OCI-LY3 (cell line): ENCODE data around the gene HEMK1.

Experiments used
- CTCF ChIP-seq: fragments of 200-600, 300-600 bp; sonication (generic); IDR thresholded peaks from 2 replicates; pipeline ENCODE4 v1.5.1; 2014; ENCODE audit warnings: antibody characterized with exemption, low read length, low read depth
- EZH2phosphoT487 ChIP-seq: fragments of 200-600 bp; shearing (Covaris generic); IDR thresholded peaks from 2 replicates; pipeline ENCODE4 v1.6.1; 2018; ENCODE audit warnings: antibody characterized with exemption, mixed run types, low read depth

- no peak for TF ChIP-seq CTCF
- no peak for TF ChIP-seq EZH2phosphoT487
Observed at GRCh38 chr3:50606596-50606995, 37.3 kb downstream of the HEMK1 start.
